ENCODE data around the gene ARHGAP5.

DNA sequence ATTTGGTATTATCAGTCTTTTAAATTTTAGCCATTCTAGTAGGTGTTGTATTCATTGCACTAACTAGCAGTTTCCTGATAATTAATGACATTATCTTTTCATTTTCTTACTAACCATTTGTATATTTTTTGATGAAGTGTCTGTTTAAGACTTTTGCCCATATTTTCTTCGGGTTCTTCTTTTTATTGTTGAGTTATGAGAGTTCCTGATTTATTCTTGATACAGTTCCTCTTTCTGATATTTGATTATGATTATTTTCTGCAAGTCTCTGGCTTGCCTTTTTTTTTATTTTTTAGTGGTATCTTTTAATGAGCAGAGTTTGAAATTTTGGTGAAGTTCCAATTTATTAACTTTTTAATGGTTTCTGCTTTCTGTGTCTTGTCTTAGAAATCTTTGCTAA, 118.5 kb downstream of the ARHGAP5 start:
- TF ChIP-seq POLR2A (IDR thresholded peaks at IDR 0.05; ENCODE audit: low read depth, low read length) (no peak), POLR2AphosphoS5 (IDR thresholded peaks at IDR 0.05; ENCODE audit: low read depth, low read length) (no peak), TAF1 (IDR thresholded peaks at IDR 0.05; ENCODE audit: borderline replicate concordance, low read depth, low read length) (no peak)

Data from GM12892 (cell line).